Measurements from ENCODE around the gene KRTAP20-3.

Gene KRTAP20-3

DNA sequence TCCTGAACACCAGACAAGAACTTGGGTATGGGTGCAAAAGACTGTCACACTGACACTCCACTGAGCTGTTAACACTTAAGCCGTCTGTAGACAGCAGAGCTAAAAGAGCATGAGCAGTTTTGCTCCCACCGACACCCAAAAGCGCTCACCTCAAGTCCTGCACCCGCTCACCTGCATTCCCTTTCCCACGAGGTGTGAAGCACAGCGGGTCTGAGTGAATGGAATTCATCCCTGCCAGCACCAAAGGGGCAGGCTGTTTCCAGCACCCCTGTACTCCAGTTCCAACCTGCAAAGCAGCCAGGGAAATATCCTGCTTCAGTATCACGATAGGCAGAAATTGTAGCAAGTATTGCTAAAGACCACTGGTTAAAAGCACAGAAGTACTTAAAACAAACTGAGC is 47.2 kb downstream of the KRTAP20-3 start:
- no peak for DNase-seq

All from activated gamma-delta T cell (primary cell).